Measurements from ENCODE around the gene SRRM1. TPM values are rescaled to one million over a fixed set of nuclear protein-coding genes. Genes with fewer than 3 reads are reported as not detected.

The SRRM1 gene
- total RNA-seq, 3 donors from 2014 or later (not counting 1 experiment from before 2014, with no cell fraction given) = 291 to 314 (median 302) TPM

- H3K27me3 Mint-ChIP-seq (ENCODE audit: low read depth in 2 of 2) = peaks cover 6 to 9% of the 10 kb centered on the region in 2 donors
- WGBS (ENCODE audit: insufficient coverage) = 100% methylated on average over 2 of the region's 3 CpGs
- H3K36me3 ChIP-seq (ENCODE audit: control insufficient read depth, insufficient read depth, low read length) = no peaks in the 10 kb centered on the region
- no peak for TF ChIP-seq CTCF (IDR thresholded peaks at IDR 0.05)
- H3K27ac ChIP-seq (ENCODE audit: low read length) = no peak overlapping the region
- no peak for DNase-seq
- H3K4me1 ChIP-seq (ENCODE audit: control insufficient read depth, insufficient read depth, low read length) = no peaks in the 10 kb centered on the region
- ATAC-seq = no peak
- H3K9me3 Mint-ChIP-seq = no peaks in the 10 kb centered on the region
- H3K36me3 Mint-ChIP-seq = no peaks in the 10 kb centered on the region
- H3K4me3 Mint-ChIP-seq = no peak overlapping the region
- no peaks in the 10 kb centered on the region for H3K27me3 ChIP-seq (ENCODE audit: control insufficient read depth, insufficient read depth, low read length)
- no peak overlapping the region for H3K4me3 ChIP-seq (ENCODE audit: low read length)
- intact Hi-C loops (cut with micrococcal nuclease) = no loop called here
- H3K9me3 ChIP-seq (ENCODE audit: control insufficient read depth, insufficient read depth, low read length) = no peaks in the 10 kb centered on the region
- no peak overlapping the region for H3K27ac Mint-ChIP-seq
- H3K4me1 Mint-ChIP-seq = no peaks in the 10 kb centered on the region
These were observed 43.8 kb upstream of the SRRM1 start for GRCh38 chr1:24599265-24599664.

- no peak for TF ChIP-seq CTCF (IDR thresholded peaks at IDR 0.05)
These were observed 42.6 kb upstream of the SRRM1 start for GRCh38 chr1:24600551-24600950.

GRCh38 chr1:24605534-24606295, 37.4 kb upstream of the SRRM1 start:
- Mint-ChIP-seq H3K27me3 (ENCODE audit: low read depth in 2 of 2) (peaks cover 2 to 11% of the 10 kb centered on the region in 2 donors), H3K4me3 (no peak overlapping the region), H3K9me3 (no peaks in the 10 kb centered on the region), H3K27ac (no peak overlapping the region), H3K36me3 (no peaks in the 10 kb centered on the region), H3K4me1 (no peaks in the 10 kb centered on the region)
- no peak overlapping the region for H3K27ac ChIP-seq (ENCODE audit: low read length)
- no peaks in the 10 kb centered on the region for H3K27me3 ChIP-seq (ENCODE audit: control insufficient read depth, insufficient read depth, low read length)
- H3K9me3 ChIP-seq (ENCODE audit: control insufficient read depth, insufficient read depth, low read length) = no peaks in the 10 kb centered on the region
- DNase-seq = no peak
- H3K36me3 ChIP-seq (ENCODE audit: control insufficient read depth, insufficient read depth, low read length) = no peaks in the 10 kb centered on the region
- WGBS (ENCODE audit: insufficient coverage) = 94% methylated on average over 19 of the region's 19 CpGs
- H3K4me3 ChIP-seq (ENCODE audit: low read length) = no peak overlapping the region
- H3K4me1 ChIP-seq (ENCODE audit: control insufficient read depth, insufficient read depth, low read length) = no peaks in the 10 kb centered on the region
- ATAC-seq = no peak
- intact Hi-C loops (cut with micrococcal nuclease) = no loop called here
- TF ChIP-seq CTCF (IDR thresholded peaks at IDR 0.05) = no peak

More at GRCh38 chr1:24600551-24600950, 42.6 kb upstream of the SRRM1 start:
- Histone ChIP-seq H3K9me3 (ENCODE audit: control insufficient read depth, insufficient read depth, low read length) (no peaks in the 10 kb centered on the region), H3K27ac (ENCODE audit: low read length) (no peak overlapping the region), H3K4me1 (ENCODE audit: control insufficient read depth, insufficient read depth, low read length) (no peaks in the 10 kb centered on the region), H3K27me3 (ENCODE audit: control insufficient read depth, insufficient read depth, low read length) (no peaks in the 10 kb centered on the region), H3K36me3 (ENCODE audit: control insufficient read depth, insufficient read depth, low read length) (no peaks in the 10 kb centered on the region), H3K4me3 (ENCODE audit: low read length) (no peak overlapping the region)
- no peaks in the 10 kb centered on the region for H3K4me1 Mint-ChIP-seq
- H3K4me3 Mint-ChIP-seq = no peak overlapping the region
- DNase-seq = no peak
- H3K9me3 Mint-ChIP-seq = no peaks in the 10 kb centered on the region
- H3K36me3 Mint-ChIP-seq = no peaks in the 10 kb centered on the region
- peaks cover 0 to 11% of the 10 kb centered on the region in 2 donors for H3K27me3 Mint-ChIP-seq (ENCODE audit: low read depth in 2 of 2)
- no peak for ATAC-seq
- H3K27ac Mint-ChIP-seq = no peak overlapping the region
- intact Hi-C loops (cut with micrococcal nuclease) = no loop called here
- 90% methylated on average over 5 of the region's 5 CpGs for WGBS (ENCODE audit: insufficient coverage)

GRCh38 chr1:24606296-24606605, 36.9 kb upstream of the SRRM1 start:
- no peaks in the 10 kb centered on the region for H3K4me1 Mint-ChIP-seq
- H3K27me3 Mint-ChIP-seq (ENCODE audit: low read depth in 2 of 2) = peaks cover 3 to 16% of the 10 kb centered on the region in 2 donors
- WGBS (ENCODE audit: insufficient coverage) = 92% methylated on average over 3 of the region's 3 CpGs
- no peaks in the 10 kb centered on the region for H3K4me1 ChIP-seq (ENCODE audit: control insufficient read depth, insufficient read depth, low read length)
- H3K9me3 ChIP-seq (ENCODE audit: control insufficient read depth, insufficient read depth, low read length) = no peaks in the 10 kb centered on the region
- no peak for DNase-seq
- no peaks in the 10 kb centered on the region for H3K9me3 Mint-ChIP-seq
- no peak for TF ChIP-seq CTCF (IDR thresholded peaks at IDR 0.05)
- H3K36me3 ChIP-seq (ENCODE audit: control insufficient read depth, insufficient read depth, low read length) = no peaks in the 10 kb centered on the region
- H3K4me3 ChIP-seq (ENCODE audit: low read length) = no peak overlapping the region
- no peaks in the 10 kb centered on the region for H3K27me3 ChIP-seq (ENCODE audit: control insufficient read depth, insufficient read depth, low read length)
- no peak overlapping the region for H3K27ac ChIP-seq (ENCODE audit: low read length)
- no peak for ATAC-seq
- no peak overlapping the region for H3K4me3 Mint-ChIP-seq
- H3K36me3 Mint-ChIP-seq = no peaks in the 10 kb centered on the region
- no peak overlapping the region for H3K27ac Mint-ChIP-seq
- intact Hi-C loops (cut with micrococcal nuclease) = no loop called here
